ENCODE measurements around the gene LSAMP. TPM values are rescaled to one million over a fixed set of nuclear protein-coding genes. Genes with fewer than 3 reads are reported as not detected.

Gene LSAMP
- total RNA-seq, 3 donors from 2014 or later = 0.78 to 39.8 (median 1.9) TPM

GRCh38 chr3:116443191-116443661, 2.1 kb downstream of the LSAMP start:
- no peak for TF ChIP-seq CTCF (IDR thresholded peaks at IDR 0.05)
- Histone ChIP-seq H3K36me3 (ENCODE audit: low read depth) (no peaks in the 10 kb centered on the region), H3K4me3 (no peak overlapping the region), H3K9me3 (no peaks in the 10 kb centered on the region), H3K4me1 (ENCODE audit: low read depth) (no peaks in the 10 kb centered on the region)
- intact Hi-C loops (cut with DNase I, micrococcal nuclease) = no loop called here
- ATAC-seq (no peak), DNase-seq (no peak)

- Histone ChIP-seq H3K9me3 (no peaks in the 10 kb centered on the region), H3K4me3 (no peak overlapping the region), H3K4me1 (ENCODE audit: low read depth) (no peaks in the 10 kb centered on the region), H3K36me3 (ENCODE audit: low read depth) (no peaks in the 10 kb centered on the region)
- intact Hi-C loops (cut with DNase I, micrococcal nuclease) = no loop called here
- TF ChIP-seq CTCF (IDR thresholded peaks at IDR 0.05) = no peak
- ATAC-seq (no peak), DNase-seq (no peak)
Observed at GRCh38 chr3:116442331-116443021, 2.8 kb downstream of the LSAMP start.

- ATAC-seq = no peak
Observed at GRCh38 chr3:116441652-116442051, 3.6 kb downstream of the LSAMP start.

GRCh38 chr3:116440196-116440595, 5.1 kb downstream of the LSAMP start:
- TF ChIP-seq CTCF (IDR thresholded peaks at IDR 0.05) = no peak
- Histone ChIP-seq H3K4me1 (ENCODE audit: low read depth) (no peaks in the 10 kb centered on the region), H3K9me3 (no peaks in the 10 kb centered on the region), H3K4me3 (no peak overlapping the region), H3K36me3 (ENCODE audit: low read depth) (no peaks in the 10 kb centered on the region)
- intact Hi-C loops (cut with DNase I, micrococcal nuclease) = no loop called here
- DNase-seq (no peak), ATAC-seq (no peak)

More at GRCh38 chr3:116441652-116442051, 3.6 kb downstream of the LSAMP start:
- Histone ChIP-seq H3K9me3 (no peaks in the 10 kb centered on the region), H3K4me1 (ENCODE audit: low read depth) (no peaks in the 10 kb centered on the region), H3K4me3 (no peak overlapping the region), H3K36me3 (ENCODE audit: low read depth) (no peaks in the 10 kb centered on the region)
- intact Hi-C loops (cut with DNase I, micrococcal nuclease) = no loop called here
- TF ChIP-seq CTCF (IDR thresholded peaks at IDR 0.05) = no peak
- DNase-seq = no peak

GRCh38 chr3:116433552-116433951, 11.7 kb downstream of the LSAMP start:
- no peak overlapping the region for H3K4me3 ChIP-seq
- DNase-seq (no peak), ATAC-seq (no peak)
- intact Hi-C loops (cut with DNase I, micrococcal nuclease) = no loop called here
- TF ChIP-seq CTCF (IDR thresholded peaks at IDR 0.05) = no peak
- H3K36me3 ChIP-seq (ENCODE audit: low read depth) = no peaks in the 10 kb centered on the region
- no peaks in the 10 kb centered on the region for H3K9me3 ChIP-seq
- no peaks in the 10 kb centered on the region for H3K4me1 ChIP-seq (ENCODE audit: low read depth)
